ENCODE measurements around the gene JADE3. TPM values are rescaled to one million over a fixed set of nuclear protein-coding genes. Genes with fewer than 3 reads are reported as not detected.

The JADE3 gene
- total and polyA plus RNA-seq, 12 donors, result 1.6 to 8.7 (median 6.0) TPM

- Histone ChIP-seq H3K36me3 (no peaks in the 10 kb centered on the region), H3K27me3 (peaks cover 0 to 34% (median 0%) of the 10 kb centered on the region in 7 donors), H3K4me3 (no peak overlapping the region), H3K4me1 (peaks cover 0 to 11% (median 3%) of the 10 kb centered on the region in 9 donors), H3K9me3 (peaks cover 0 to 17% (median 0%) of the 10 kb centered on the region in 11 donors), H3K27ac (no peak overlapping the region)
- TF ChIP-seq CTCF (IDR thresholded peaks at IDR 0.05), result no peak
- DNase-seq, result no peak
- intact Hi-C loops (cut with DNase I), result loop anchor here in 1 of 10 donors (10.0 kb wide), 1 partner anchor 59 kb away; no protein-coding TSS in a partner anchor
- 74 to 85% methylated on average over 2 of the region's 2 CpGs for WGBS, 2 donors
- ATAC-seq, result no peak
Measured at GRCh38 chrX:46916273-46916672, 4.1 kb downstream of the JADE3 start.

GRCh38 chrX:46917622-46918021, 5.4 kb downstream of the JADE3 start:
- Histone ChIP-seq H3K36me3 (no peaks in the 10 kb centered on the region), H3K27me3 (peaks cover 0 to 34% (median 0%) of the 10 kb centered on the region in 7 donors), H3K4me1 (peaks cover 0 to 11% (median 3%) of the 10 kb centered on the region in 9 donors), H3K9me3 (peaks cover 0 to 17% (median 0%) of the 10 kb centered on the region in 11 donors), H3K27ac (no peak overlapping the region), H3K4me3 (no peak overlapping the region)
- TF ChIP-seq CTCF (IDR thresholded peaks at IDR 0.05), result no peak
- intact Hi-C loops (cut with DNase I), result loop anchor here in 1 of 10 donors (10.0 kb wide), 1 partner anchor 57 kb away; no protein-coding TSS in a partner anchor
- ATAC-seq, result no peak
- WGBS, 2 donors, result 92 to 100% methylated on average over 1 of the region's 1 CpG
- no peak for DNase-seq

GRCh38 chrX:46918434-46918833, 6.2 kb downstream of the JADE3 start:
- intact Hi-C loops (cut with DNase I), result loop anchor here in 1 of 10 donors (10.0 kb wide), 1 partner anchor 56 kb away; no protein-coding TSS in a partner anchor
- no peak for ATAC-seq

GRCh38 chrX:46920235-46920634, 8.0 kb downstream of the JADE3 start:
- intact Hi-C loops (cut with DNase I), result no loop called here
- Histone ChIP-seq H3K27me3 (peaks cover 0 to 24% (median 0%) of the 10 kb centered on the region in 7 donors), H3K4me3 (no peak overlapping the region), H3K4me1 (no peaks in the 10 kb centered on the region), H3K9me3 (peaks cover 0 to 12% (median 0%) of the 10 kb centered on the region in 11 donors), H3K36me3 (no peaks in the 10 kb centered on the region), H3K27ac (no peak overlapping the region)
- ATAC-seq (no peak), DNase-seq (no peak)
- TF ChIP-seq CTCF (IDR thresholded peaks at IDR 0.05), result no peak
- WGBS, 2 donors, result 73 to 75% methylated on average over 4 of the region's 4 CpGs

More at GRCh38 chrX:46918434-46918833, 6.2 kb downstream of the JADE3 start:
- no peak for DNase-seq
- peaks cover 0 to 11% (median 3%) of the 10 kb centered on the region in 9 donors for H3K4me1 ChIP-seq
- H3K27ac ChIP-seq, result no peak overlapping the region
- H3K4me3 ChIP-seq, result no peak overlapping the region
- no peak for TF ChIP-seq CTCF (IDR thresholded peaks at IDR 0.05)
- 94 to 96% methylated on average over 1 of the region's 1 CpG for WGBS, 2 donors
- H3K9me3 ChIP-seq, result peaks cover 0 to 12% (median 0%) of the 10 kb centered on the region in 11 donors
- no peaks in the 10 kb centered on the region for H3K36me3 ChIP-seq
- H3K27me3 ChIP-seq, result peaks cover 0 to 28% (median 0%) of the 10 kb centered on the region in 7 donors
